Measurements from ENCODE around the gene MACROH2A1.

MACROH2A1 gene

GRCh38 chr5:135396459-135397055 lies 2.5 kb downstream of the MACROH2A1 start:
- no peak for DNase-seq

- DNase-seq: no peak
These were observed 3.2 kb downstream of the MACROH2A1 start for GRCh38 chr5:135395866-135396265.

DNA sequence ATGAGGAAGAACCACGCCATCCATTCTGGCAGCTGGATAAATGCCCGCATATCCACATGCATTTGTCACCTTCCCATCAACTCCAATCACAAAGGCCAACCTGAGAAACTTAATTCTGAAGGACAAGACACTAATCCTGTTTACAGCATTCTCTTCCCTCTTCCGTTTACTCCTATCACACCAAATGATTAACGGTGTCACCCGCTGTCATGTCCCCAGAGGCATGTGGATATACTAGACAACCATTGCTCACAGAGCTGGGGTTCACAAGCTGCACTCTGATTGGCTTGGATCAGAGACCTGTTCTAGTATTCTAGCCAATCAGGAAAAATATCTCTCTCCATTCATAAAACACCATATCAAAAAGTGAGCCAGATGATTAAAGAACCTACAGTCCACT lies 3.6 kb downstream of the MACROH2A1 start:
- DNase-seq: no peak

GRCh38 chr5:135394095-135394494 lies 4.9 kb downstream of the MACROH2A1 start:
- DNase-seq: no peak

GRCh38 chr5:135393691-135394090 lies 5.3 kb downstream of the MACROH2A1 start:
- DNase-seq: no peak

DNA sequence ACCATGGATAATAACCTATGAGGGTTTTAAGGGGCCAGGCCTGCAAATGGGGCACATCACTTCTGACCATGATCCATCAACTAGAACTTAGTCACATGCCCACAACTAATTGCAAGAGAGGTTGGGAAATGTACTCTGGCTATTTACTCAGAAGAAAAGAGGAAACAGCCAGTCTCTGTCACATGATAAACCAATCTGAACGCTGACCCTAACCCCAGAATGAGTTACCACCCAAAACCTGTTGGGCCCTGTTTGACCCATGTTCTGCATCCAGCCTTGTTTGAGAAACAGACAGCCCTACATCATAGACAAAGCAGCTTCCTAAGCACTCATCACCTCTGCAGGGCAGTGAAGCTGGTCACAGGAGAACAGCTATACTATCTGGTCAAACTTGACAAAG lies 5.8 kb downstream of the MACROH2A1 start:
- DNase-seq: no peak

GRCh38 chr5:135392256-135392655 lies 6.8 kb downstream of the MACROH2A1 start:
- DNase-seq: no peak

DNA sequence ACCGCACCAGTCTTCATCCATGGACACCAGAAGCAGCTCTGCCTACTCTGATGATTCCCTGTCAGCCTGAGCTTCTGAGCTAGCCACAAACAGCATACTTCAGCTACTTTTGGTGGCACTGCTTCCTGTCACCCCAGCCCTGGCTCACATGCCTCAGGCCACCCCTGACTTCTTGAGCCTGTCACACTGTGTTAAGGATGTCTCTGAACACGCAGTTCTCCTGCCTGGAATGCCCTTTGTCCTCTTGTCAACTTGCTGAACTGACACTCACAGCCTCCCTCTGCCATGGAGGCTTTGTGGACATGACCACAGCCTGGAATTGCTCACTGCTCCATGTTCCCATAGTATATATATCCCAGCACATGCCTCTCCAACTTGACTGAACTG lies 7.2 kb downstream of the MACROH2A1 start:
- DNase-seq: no peak

GRCh38 chr5:135391116-135391868 lies 7.7 kb downstream of the MACROH2A1 start:
- DNase-seq: no peak

DNA sequence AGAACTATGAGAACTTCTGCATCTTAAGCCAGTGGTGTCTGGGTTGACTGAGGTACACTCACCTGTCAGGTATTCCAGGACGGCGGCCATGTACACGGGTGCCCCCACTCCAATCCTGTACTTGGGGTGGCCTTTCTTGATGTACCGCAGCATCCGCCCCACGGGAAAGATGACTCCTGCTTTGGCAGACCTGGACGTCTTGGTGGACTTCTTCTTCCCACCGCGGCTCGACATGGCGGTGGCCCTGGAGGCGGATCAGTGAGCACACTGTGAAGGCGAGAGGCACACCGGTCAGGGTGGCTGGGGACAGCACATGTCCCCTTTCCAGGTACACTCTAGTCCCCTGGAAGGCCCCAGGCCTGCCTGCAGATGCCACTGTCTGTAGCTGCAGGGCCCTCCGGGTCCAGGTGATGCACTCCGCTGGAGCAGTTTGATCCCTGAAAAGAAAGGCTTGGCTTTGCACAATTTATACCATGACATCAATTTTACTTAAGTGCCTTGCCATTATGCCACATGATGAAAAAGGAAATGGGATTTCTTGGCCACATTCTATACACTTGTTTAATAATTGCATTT lies 10.1 kb downstream of the MACROH2A1 start:
- no peak for DNase-seq

DNA sequence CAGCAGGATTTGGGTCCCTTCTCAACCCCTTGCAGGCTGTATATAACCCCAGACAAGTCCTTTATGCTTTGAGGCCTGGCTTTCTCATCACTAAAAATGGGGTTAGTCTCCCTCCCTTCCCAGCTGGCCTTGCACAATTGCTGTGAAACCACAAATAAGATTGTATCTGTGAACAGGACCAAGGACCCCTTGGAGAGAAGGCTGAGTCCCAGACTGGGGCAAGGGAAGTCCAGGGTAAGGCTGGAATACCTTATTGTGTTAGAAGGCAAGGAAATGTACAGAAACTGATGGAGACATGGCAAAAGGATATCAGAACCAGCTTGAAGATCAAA lies 11.4 kb downstream of the MACROH2A1 start:
- DNase-seq: no peak

DNA sequence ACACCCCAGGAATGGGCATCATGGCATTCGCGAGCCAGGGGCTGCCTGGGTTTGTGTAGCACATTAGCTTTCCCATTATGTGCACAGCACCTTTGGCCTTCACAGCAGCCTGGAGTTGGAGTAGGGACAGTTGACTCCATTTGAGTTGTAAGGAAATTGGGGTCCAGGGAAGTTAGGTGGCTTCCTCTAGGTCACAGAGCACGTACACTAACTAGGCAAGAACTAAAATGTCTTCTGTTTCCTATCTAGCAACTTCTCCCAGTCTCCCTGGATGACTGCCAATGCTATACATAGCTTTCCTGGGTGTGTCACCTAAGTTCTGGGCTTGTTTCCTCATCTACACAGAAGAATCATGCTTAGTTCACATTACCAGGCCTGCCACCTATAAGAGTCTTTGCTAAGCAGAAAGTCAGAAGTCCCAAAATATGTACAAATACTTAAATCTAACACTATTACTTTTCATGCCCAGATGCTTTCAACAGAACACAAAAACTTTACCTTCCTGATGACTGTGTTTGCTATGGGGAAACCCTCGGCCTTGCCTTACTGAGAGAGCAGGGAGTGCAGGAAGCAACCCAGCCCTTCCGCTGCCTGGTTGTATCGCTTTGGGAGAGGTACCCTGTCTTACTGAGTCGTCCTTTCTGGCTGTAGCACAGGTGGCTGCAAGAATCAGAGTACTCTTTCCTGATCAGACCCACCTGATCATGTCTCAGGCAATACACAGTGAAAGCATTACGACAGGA lies 12.0 kb downstream of the MACROH2A1 start:
- DNase-seq: no peak

DNA sequence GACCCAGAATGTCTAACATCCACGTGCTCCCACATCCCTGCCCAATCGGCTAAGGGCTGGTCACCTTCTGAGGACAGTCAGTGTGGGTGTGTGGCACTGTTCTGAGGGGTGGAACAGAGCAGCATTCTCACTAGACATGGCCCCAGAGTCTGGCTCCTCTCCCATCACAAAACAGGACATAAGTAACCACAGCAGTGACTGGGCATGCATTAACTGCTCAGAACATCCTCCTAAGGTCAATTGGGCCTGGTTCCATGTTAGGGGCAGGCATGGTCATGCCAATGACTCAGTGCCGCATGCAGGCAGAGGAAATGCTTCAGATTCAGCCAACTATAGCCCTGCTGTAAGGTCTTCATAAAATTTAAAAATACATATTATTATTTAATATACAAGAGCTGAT lies 12.9 kb downstream of the MACROH2A1 start:
- DNase-seq: no peak

- no peak for DNase-seq
These were observed 13.5 kb downstream of the MACROH2A1 start for GRCh38 chr5:135385576-135385975.

DNA sequence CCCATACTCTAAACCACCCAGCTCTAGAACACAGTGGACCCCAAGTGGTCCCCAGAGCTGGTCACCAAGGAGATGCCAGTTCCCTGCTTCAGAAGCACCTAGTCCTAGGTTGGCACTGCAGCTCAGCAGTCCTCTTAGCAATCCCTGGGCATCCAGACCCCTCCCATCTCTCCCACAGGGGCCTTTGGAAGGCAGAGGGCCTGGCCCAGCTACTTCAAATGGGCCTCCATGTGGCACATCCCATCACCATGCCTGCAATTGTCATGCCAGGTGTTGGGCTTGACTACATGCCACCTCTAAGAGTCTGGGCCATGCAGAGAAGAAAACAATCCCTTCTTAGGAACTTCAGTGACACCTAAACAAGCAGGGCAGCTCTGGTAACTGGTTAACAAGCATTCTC lies 14.1 kb downstream of the MACROH2A1 start:
- no peak for DNase-seq

DNA sequence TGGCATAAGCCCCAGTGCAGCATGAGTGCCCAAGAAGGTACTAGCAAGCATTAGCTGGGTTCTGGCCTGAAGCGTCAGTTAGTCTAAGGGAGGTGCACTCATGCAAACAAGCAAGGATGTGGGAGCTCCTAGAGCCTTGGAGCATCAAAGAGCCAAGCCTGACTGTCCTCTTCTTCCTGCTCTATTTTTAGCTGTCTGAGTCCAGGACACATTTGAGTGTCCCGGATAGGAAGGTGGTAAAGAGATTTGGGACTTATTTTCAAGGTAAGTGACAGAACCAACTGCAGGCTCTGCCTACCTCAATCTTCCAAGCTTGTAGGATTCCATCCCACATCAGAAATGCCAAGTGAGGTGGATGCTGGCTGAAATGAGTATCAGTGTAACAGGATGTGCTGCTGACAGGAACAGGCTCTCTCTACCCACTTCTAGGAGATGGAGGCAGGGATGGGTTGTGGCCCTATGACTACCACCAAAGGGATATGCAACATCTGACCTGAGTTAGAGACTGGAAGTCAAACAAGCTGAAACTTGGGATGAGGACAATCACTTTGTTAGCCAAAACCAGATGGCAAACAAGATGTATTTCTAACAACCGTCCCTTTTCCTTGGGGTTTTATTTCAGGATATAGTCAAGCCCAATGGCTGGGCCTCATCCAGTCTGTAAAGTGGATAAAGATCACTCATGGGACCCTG lies 15.1 kb downstream of the MACROH2A1 start:
- no peak for DNase-seq

DNA sequence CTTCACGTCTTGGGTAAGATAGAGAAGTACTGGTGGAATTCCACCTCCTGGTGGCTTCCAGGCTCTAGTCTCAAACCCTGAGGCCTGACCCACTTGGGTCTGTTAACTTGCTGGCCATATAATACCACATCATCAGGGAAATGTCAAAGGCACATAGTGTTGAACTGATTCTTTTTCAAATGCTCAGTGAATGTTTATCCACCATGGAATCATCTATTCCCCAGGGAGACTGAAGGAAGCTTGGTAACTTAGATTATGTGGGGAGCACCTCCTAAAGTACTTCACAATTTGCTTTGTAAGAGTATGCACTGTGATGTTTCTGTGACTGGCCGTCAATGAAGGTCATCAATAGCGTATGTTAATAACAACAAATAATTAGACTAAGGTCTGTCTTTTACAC lies 16.1 kb downstream of the MACROH2A1 start:
- no peak for DNase-seq

- no peak for DNase-seq
These were observed 16.8 kb downstream of the MACROH2A1 start for GRCh38 chr5:135382106-135382790.

DNA sequence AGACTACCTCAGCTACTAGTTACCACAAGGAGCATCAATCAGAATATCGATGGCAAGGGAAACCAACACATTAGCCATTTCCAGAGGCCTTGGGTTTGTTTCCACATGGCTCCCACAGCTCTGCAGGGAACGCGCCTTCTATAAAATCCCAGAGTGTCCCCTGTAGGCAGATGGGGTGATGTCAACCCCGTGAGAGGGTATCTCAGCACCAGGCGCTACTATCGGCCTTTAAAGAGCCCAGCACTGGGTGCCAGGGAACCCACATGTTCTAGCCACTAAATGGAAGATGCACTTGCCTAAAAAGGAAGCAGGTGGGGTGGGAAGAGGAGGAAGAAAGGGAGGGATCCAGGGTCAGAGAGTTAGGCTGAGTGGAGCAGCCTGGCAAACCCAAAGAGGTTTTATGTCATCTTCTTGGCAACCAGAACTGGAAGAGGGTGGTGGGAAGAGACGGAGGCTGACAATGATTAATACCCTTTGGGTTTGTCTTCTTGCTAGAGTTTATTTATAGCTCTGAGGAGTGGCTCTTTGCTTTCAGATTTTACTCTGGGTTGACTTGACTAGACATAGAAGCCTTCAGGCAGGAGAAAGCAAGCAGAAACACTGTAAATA lies 19.9 kb downstream of the MACROH2A1 start:
- no peak for DNase-seq

DNA sequence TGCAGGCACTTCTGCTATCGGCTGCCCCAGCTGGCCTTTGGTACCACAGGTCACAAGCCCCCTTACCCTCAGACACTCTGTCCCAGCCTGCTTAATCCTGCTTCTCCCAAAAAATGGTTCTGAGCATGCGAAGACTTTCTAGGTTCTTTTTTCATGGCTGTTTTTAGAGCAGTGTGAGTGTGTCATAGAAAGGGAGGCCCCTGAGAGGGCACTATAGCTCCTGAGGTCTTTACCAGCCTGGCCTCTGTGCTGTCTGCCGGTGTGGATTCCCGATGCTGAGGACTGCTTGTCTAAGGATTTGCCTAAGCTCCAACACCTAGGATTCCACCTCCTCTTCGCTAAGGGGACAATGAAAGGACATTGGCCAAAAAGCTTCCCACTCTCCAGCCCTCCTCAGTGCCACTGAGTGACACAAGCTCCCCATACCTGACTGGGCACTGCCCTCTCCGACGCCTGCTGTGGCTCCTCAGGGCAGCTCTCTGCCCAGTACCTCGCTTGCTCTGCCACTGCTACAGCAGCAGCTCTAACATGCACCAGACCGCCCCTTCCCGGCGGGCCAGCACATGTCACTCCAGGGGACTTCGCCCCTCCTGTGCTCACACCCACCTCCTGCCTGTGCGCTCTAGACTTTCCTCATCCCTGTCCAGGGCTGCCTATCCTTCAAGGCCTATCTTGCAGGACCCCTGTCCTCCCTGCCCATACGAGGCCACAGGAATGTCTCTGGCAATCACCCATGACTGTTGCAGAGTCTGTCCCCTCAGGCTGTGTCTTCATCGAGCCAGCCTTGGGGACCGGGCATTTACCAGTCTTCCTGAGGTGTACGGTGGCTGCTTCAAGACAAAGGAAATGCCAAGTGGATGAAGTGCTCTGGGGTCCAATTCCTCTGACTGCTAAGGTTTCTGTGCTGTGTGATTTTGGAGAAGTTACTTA lies 21.0 kb downstream of the MACROH2A1 start:
- DNase-seq: no peak
